ENCODE data around the gene PREP.

The PREP gene

DNA sequence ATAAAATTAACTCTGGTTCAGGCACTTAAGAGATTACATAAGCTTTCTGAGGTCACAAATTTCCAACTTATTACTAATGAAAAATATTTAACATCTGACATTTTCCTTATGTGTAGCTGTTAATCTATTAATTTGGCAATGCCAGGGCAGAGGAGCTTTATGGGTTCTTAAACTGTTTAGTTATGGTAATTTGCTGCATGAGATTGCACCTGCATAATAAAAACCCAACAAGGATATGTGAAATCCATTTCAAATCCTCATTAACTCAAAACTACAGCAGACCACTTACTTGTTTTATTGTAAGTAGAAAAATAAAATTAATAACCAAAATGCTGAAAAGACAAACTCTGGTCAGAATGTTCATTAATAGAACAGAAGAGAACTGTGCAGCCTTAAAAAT, 98.1 kb downstream of the PREP start:
- no peak for DNase-seq

DNA sequence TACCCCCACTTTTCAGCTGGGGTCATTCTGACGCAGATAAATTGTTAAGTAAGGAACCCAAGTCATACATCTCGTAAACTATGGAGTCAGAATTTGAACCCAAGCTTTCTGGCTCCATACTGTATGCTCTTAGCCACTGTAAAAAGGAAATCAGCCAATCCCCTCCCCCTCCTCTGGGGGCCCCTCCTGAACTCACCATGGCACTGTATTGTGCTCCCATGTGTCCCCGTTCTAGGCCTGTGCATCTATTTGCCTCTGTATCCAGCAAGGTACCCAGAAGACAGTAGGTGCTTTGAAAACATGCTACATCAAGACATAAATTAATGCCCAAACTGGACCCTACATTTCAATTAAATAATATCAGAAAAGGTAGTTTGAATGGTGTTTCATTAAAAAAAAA, 98.5 kb downstream of the PREP start:
- DNase-seq: no peak

DNA sequence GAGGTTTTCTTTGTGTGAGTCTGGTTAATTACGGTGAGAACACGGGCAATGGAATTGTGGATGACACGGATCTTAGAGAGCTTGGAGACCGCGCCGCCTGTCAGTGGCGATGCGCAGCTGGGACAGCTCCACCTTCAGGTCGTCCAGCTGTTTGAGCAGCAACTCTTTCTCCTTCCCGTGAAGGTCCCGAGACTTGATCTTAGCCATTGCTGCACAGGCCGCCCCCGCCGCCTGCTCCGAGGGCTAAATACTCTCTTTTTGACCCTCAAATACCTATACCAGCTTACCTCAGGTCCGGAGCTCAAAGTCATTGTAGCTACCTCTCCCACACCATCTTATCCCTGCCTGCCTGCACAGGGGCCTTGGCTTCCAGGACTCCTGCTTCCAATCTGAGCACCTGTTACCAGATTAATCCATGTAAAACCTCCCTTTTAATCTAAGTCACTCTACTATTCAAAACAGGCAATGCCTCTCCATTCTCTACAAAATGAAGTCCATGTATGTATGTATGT, 100.2 kb downstream of the PREP start:
- DNase-seq: no peak

DNA sequence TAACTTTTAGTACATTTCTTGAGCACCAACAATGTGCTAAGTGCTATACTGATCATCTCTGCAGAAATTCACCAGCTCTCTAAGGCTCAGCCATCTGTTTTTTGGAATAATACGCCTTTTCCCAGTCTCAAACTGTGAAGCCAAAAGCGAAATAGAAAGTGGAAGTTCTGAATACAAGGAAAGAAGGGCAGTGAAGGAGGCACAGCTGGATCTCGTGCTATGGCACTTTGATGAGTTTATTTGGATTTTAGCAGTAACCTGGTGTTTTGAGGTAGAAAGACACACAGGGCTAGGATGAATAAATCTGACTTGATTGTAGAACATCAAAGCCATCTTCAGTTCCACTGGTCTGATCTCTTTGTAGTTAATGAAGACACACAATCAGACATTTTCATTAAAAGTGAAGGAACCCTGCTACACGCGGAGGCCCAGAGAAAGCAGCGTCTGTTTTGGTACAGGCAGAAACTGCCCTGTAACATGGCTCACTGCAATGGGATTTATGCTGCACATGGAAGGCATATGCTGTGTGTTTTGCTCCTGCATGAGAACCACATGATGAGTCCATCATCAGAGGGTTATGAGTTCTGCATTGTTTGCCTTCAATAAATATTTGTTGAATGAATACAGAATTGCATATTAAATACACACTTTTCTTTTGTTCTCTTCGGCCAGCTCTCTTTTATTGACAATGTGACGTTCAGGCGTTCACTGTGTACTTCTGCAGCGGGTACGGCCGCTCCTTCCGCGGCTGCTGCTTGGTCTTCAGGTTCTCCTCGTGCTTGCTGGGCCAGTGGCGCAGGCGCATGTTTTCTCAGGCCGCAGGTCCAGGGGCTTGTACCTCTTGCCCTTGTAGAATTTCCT, 100.9 kb downstream of the PREP start:
- no peak for DNase-seq

DNA sequence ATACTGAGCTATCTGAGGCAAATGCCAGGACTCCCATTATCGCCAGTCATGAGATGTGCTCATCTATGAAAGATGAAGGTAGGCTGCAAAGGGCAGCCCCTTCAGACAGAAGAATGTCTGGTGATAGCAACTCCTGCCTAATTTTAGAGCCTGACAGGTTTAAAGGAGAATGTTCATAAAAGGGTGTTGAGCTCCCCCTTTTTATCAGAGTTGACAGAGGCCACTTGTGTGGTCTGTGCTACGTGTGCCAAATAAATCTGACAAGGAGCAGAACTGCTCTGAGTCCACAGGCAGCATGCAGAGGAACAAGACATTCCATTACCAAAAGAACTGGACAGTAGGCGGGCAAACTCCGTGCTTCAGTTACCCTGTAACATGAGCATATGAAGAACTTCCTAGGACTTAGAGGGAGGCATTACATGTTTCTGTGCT, 101.8 kb downstream of the PREP start:
- DNase-seq: no peak

DNA sequence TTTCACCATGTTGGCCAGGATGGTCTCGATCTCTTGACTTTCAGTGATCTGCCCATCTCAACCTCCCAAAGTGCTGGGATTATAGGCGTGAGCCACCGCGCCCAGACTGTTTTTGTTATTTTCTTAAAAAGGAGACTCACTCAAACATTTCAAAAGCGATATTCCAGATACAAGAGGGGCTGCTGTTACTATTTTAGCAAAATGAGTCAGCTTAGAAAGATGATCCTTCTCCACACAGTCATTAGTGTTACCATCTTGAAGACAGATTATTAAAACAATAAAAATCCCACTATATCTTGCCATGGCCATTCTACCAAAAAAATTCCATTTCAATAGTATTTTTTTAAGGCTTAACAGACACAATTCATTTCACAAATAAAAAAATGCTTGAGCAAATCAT, 102.8 kb downstream of the PREP start:
- no peak for DNase-seq

DNA sequence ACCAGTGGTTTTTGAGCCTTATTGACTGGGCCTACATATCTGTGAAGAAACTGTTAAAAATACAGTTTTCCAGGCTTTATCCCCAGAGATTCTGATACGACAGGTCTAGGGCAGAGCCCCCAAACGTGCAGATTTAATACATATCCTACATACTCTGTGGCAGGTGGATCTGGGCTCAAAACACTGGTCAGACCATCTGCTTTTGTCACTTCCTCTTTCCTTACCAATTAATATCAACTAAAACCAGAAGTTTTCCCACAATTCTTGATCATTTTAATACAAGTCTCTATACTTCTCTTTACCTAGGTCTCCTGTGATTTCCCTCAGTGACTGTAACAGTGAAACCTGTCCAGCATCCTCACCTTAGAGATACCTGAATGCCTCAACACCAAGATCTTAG, 108.8 kb downstream of the PREP start:
- DNase-seq: no peak

DNA sequence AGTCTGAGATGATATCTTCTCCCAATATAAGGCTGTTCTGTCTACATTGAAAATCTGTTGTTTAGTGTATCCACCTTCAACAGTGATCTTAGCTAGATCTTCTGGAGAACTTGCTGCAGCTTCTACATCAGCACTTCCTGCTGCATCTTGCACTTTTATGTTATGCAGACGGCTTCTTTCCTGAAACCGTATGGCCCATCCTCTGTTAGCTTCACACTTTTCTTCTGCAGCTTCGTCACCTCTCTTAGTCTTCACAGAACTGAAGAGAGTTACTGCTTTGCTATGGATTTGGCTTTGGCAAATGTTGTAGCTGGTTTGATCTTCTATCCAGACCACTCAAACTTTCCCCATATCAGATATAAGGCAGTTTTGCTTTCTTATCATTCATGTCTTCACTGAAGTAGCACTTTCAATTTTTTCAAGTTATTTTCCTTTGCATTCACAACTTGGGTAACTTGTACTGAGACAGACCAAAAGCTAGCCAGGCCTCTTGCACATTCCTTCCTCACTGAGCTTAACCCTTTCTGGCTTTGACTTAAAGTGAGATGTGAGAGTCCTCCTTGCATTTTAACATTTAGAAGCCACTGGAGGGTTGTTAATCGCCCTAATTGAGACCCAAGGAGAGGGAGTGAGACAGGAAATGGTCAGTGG, 110.1 kb downstream of the PREP start:
- no peak for DNase-seq

DNA sequence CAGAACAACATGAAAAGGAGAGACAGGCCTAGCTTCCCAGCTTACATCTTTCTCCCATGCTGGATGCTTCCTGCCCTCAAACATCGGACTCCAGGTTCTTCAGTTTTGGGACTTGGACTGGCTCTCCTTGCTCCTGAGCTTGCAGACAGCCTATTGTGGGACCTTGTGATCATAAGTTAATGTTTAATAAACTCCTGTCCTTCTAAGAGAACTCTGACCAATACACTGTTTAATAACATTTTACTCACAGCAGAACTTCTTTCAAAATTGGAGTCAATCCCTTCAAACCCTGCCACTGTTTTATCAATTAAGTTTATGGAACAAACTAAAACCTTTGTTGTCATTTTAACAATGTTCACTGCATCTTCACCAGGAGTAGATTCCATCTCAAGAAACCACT, 111.4 kb downstream of the PREP start:
- DNase-seq: no peak

DNA sequence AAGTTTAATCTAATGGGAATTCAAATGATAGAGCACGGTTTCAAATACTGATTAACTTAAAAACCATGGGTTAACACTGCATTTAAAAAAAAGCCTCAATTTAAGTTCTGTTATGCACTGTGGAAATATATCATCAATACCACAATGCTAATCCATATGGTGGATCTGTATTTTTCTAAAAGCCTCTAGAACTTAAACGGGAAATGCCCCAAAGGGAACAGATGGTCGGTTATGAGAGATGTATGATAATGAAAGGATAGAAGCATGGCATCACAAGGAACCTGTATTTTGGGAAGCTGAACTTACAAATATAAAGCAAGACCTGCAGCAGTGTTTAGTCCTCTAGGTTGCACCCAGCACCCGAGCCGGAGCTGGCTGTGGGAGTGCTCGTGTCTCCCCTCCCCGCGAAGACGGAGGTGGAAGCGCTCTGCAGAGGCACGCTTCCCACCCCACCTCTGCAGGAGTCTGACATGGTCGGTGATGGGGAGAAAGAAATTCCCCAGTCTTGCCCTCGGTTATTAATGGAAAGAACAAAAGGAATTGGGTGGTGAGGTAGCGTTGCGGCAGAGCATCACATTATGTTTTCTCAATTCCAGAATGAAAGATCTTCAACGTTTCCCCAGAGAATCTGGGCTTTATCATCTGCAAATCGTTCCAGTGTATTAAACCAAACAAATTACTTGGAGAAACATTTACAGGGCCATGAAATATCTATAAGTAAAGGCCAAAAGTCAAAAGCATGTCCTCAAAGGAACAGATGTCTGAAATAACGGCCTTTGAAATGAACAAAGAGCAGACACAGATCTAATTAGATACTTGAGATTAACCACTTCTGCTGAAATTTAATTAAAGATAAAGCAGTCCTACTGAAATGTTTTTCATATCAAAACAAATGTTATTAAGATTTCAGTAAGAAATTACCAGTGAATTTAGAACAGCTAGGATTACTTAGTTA, 120.0 kb downstream of the PREP start:
- no peak for DNase-seq

DNA sequence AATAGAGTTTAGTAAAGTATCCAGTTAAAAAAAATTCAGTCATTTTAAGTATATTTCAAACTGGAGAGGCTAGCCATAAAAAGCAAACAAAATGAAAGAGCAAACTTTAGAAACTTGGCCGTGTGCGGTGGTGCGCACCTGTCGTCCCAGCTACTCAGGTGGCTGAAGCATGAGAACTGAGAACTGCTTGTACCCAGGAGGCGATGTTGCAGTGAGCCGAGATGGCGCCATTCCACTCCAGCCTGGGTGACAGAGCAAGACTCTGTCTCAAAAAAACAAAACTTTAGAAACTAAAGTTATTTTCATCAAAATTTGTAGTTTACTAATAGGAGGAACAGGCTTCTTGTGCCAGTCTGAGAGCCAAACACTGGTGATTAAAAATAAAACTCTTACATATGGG, 122.8 kb downstream of the PREP start:
- DNase-seq: no peak

DNA sequence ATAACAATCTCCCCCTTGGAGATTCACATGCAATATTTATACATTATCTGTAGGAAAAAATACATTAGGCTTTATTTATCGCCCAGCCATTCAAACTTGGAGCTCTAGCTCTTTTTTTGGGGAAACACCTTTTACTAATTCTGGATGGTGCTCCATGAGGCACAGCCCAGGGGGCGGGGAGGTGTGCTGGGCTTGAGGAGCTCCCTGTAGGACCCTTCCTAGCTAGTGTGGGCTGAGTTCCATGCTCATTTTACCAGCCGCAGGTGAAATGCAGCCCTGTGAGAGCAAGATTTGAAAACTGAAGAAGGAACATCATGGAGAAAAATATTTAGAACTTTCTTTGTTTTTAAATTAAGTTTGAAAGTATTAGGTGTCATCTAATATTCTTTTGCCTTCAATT, 123.4 kb downstream of the PREP start:
- no peak for DNase-seq

DNA sequence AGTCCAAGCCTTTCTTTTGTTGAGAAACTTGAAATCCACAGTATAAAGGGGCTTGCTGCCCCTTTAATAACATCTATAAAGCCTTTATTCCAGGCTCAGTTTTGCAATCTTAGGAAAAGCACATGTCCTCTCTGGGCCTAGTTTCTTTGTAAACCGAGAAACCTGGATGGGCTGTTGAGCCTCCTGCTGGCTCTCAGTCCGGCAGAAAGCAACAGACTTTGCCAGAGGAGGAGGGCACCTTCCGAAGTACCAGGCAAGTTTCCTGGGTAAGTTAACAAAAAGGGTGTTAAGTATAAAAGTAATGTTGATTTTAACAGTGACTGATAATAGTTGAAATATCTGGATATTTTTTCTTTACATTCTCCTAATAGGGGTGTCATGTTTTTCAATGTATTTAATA, 124.1 kb downstream of the PREP start:
- no peak for DNase-seq

DNA sequence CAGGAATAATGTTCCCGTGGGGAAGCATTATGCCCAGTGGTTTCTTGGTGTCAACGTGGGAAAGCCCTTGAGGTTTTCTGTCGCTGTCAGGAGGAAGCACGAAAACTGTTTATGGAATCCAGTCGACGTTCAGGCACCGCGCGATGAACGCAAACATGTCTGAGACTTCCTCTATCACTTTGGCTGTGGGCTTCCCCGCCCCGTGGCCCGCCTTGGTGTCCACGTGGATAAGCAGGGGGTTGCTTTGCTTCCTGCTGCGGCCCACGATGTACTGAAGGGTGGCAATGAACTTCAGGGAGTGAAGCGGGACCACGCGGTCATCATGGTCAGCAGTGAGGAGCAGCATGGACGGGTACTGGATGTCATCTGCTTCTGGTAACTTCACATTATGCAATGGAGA, 124.8 kb downstream of the PREP start:
- no peak for DNase-seq

DNA sequence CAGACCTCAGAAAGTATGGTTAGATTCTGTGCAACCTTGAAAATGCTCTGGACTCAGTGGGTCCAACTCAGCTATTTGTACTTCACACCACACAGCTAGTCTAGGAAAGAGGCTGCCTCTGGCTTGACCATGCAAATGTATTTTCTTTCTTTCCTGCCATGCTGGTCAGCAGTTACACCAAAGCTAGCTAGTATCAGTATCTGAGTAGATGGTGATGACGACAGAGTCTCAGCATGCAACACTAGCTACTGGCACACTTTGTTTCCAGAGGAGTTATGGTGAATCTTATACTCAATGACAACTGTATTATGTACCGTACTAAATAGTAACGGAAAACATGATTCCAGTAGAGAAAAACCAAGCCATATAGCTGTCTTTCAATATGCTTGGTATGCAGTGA, 126.5 kb downstream of the PREP start:
- no peak for DNase-seq

DNA sequence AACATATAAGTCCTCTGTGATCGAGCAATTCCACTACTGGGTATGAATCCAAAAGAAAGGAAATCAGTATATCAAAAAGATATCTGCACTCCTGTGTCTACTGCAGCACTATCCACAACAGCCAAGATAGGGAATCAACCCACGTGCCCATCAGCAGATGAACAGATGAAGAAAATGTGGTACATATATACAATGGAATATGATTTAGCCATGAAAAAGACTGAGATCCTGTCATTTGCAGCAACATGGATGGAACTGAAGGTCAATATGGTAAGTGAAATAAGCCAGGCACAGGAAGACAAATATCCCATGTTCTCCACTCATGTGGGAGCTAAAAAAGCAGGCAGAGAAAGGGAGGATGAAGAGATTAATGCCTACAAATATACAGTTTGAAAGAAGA, 127.3 kb downstream of the PREP start:
- no peak for DNase-seq

DNA sequence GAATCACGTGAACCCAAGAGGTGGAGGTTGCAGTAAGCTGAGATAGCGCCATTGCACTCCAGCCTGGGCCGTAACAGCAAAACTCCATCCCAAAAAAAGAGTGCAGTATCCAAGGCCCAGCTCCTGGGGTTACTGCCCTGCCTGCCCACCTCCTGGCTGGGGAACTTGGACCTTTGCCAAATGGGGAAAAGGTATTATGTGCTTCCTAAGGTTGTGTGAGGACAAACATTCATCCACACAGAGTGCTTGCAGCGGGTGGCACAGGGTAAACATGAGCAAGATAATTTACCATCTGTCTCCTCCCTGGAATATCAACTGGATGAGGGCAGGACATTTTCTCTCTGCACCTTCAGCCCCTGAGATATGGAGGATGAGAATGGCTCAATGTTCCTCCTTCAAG, 128.2 kb downstream of the PREP start:
- DNase-seq: no peak

DNA sequence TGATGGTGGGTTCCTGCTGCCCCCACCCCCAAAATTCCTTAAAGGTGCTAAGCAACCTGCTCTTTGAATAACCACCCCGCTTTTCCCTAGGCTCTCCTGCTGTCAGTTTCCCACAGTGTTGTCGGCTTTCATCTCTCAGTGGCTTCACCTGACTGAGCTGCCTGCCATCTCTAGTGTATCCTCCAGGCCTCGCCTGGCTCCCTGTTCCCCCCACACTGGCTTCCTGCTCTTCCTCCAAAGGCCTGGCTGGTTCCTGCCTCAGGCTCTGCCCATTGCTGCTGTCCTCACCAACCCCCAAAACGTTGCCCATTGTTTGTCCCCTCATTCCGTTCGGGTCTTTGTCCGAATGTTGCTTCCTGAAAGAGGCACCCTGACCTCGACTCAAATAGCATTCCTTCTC, 129.3 kb downstream of the PREP start:
- DNase-seq: no peak

DNA sequence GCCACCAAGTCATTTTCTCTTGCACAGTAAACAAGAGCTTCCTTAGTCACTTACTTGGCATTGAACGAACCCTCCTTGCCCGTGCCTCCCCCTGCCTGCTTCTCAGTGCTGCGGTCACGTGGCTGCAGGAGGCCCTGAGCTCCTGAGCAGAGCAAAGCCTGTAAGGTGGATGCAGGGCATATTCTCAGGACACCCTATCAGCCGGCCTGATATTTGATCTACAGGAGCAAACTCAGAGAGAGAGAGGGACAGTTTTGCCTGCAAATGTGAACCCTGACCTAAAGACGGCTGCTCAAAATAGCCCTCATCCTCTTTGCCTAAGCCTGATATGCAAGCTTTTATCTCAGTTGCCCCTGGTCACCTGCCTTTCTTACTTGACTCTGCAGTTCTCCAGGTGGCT, 130.1 kb downstream of the PREP start:
- DNase-seq: no peak

DNA sequence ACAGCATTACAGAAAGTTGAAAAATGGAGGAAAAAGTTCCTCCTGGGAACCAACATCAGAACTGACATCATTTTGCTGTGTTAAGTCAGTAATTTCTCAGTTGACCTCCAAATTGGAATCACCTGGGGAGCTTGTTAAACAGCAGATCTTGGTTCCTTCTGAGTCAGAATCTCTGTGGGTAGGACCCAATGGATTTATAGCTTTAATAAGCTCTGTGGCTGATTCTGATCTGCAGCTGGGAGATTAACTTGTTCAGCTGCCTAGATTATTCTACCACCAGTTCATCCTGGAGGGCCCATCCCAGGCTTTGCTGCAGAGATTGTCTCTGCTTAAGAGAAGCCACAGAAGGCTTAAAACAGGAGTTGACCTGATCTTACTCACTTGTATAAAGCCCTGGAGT, 132.4 kb downstream of the PREP start:
- no peak for DNase-seq

DNA sequence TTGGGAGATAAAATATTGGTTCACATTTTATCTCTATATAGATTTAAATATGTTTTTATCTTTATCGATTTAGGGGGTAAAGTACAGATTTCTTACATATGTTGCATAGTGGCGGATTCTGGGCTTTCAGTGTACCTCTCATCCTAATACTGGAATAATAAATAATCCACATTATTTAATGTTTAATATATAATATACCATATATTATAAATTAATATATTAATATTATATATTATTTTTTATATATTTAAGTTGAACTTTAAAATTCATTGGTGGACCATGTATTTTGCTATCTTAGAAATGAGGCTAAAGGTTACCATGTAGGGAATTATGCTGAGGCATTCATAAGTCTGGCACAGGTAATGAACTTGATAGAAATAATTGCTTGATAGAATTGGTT, 133.5 kb downstream of the PREP start:
- DNase-seq: no peak

DNA sequence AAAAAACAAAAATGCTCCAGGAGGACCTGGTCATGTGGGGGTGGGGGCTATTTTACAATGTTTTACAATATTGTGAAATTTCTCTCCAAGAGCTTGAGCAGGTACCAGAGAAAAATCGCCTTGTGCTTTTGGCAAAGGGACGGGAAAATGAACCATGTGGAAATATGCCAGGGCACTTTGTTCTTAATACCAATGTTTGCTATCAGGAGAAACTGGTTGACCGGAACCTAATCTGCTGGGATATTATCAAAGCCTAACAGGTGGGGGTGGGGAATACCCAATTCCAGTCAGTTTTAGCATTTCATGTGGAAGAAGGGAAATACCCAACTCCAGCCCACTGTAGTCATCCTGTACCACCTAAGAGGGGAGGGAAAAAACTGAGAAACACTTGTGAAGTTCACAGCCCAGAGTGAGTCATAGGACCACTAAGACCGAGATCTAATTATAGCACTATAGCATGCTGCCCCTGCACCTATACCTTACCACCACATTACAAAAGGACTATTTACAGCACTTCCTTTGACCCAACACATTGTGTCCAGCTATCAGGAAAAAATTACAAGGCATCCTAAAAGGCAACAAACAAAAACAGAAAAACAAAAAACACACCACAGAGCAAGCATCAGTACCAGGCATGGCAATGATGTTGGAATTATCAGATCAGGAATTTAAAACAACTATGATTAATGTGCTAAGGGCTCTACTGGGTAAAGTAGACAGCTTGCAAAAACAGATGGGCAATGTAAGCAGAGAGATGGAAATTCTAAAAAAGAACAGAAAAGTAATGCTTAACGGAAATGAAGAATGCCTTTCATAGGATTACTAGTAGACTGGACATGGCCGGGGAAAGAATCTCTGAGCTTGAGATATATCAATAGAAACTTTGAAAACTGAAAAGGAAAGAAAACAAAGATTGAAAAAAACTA, 138.9 kb downstream of the PREP start:
- no peak for DNase-seq
